ENCODE measurements around the gene CREB1.

DNA sequence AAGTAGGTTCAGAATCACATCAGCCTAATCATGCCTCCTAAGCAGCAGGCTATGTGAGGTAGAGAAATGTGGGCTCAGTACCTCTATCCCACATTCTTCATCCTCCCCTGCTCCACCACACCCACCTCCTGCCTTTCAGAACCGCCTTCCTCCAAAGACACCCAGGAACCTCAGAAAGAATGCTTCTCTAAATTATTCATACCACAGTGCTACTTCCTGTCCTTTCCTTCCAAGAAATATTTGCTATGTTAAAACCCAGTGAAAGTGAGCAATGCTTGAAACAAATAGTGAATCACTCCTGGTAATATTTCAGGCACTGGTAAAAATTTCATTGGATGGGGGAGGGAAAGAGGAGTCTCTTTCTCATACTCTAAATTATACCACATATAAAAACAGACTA lies 24.0 kb upstream of the CREB1 start:
- TF ChIP-seq, protein P1, sequence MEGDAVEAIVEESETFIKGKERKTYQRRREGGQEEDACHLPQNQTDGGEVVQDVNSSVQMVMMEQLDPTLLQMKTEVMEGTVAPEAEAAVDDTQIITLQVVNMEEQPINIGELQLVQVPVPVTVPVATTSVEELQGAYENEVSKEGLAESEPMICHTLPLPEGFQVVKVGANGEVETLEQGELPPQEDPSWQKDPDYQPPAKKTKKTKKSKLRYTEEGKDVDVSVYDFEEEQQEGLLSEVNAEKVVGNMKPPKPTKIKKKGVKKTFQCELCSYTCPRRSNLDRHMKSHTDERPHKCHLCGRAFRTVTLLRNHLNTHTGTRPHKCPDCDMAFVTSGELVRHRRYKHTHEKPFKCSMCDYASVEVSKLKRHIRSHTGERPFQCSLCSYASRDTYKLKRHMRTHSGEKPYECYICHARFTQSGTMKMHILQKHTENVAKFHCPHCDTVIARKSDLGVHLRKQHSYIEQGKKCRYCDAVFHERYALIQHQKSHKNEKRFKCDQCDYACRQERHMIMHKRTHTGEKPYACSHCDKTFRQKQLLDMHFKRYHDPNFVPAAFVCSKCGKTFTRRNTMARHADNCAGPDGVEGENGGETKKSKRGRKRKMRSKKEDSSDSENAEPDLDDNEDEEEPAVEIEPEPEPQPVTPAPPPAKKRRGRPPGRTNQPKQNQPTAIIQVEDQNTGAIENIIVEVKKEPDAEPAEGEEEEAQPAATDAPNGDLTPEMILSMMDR (IDR thresholded peaks at IDR 0.05): no peak
- TF ChIP-seq POLR2A (IDR thresholded peaks at IDR 0.05): no peak

Measured in body of pancreas (tissue), 4 donors.